C4-2B (cell line): Measurements from ENCODE around the gene TGFBR3.
"Not testable (repeated sequence)": the region's sequence is repeated elsewhere in the genome, so short reads cannot be mapped to it uniquely, and the experiment has no call there.

Source experiments
- ZFX ChIP-seq: fragments of 450-650 bp; IDR thresholded peaks from 2 replicates; pipeline ENCODE4 v1.6.1; 2017
- TF ChIP-seq, protein P1 (sequence below): fragments of 450-650 bp; conservative IDR thresholded peaks from 2 replicates; pipeline ENCODE4 v1.5.1; 2017; ENCODE audit warnings: mild to moderate bottlenecking

DNA sequence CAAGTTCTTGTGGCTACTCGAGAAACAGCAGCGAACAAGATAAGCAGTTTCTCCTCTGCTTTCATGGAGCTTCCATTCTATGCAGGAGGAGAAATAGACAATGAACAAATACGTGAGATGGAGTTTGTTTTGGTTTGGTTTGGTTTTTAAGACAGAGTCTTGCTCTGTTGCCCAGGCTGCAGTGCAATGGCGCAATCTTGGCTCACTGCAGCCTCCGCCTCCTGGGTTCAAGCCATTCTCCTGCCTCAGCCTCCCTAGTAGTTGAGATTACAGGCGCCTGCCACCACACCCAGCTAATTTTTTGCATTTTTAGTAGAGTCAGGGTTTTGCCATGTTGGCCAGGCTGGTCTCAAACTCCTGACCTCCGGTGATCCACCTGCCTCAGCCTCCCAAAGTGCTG, 51.4 kb downstream of the TGFBR3 start:
- TF ChIP-seq, protein P1, sequence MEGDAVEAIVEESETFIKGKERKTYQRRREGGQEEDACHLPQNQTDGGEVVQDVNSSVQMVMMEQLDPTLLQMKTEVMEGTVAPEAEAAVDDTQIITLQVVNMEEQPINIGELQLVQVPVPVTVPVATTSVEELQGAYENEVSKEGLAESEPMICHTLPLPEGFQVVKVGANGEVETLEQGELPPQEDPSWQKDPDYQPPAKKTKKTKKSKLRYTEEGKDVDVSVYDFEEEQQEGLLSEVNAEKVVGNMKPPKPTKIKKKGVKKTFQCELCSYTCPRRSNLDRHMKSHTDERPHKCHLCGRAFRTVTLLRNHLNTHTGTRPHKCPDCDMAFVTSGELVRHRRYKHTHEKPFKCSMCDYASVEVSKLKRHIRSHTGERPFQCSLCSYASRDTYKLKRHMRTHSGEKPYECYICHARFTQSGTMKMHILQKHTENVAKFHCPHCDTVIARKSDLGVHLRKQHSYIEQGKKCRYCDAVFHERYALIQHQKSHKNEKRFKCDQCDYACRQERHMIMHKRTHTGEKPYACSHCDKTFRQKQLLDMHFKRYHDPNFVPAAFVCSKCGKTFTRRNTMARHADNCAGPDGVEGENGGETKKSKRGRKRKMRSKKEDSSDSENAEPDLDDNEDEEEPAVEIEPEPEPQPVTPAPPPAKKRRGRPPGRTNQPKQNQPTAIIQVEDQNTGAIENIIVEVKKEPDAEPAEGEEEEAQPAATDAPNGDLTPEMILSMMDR, result not testable (repeated sequence)
- not testable (repeated sequence) for TF ChIP-seq ZFX
